CD4-positive, alpha-beta T cell treated with Interleukin-21 for 1 hour (primary cell): ENCODE measurements around the gene DIP2C.
"Not testable (repeated sequence)": the region's sequence is repeated elsewhere in the genome, so short reads cannot be mapped to it uniquely, and the experiment has no call there.

ENCODE experiments used
- DNase-seq: peaks from one replicate; pipeline ENCODE4 v3.0.0-alpha.2; 2020

Gene DIP2C

DNA sequence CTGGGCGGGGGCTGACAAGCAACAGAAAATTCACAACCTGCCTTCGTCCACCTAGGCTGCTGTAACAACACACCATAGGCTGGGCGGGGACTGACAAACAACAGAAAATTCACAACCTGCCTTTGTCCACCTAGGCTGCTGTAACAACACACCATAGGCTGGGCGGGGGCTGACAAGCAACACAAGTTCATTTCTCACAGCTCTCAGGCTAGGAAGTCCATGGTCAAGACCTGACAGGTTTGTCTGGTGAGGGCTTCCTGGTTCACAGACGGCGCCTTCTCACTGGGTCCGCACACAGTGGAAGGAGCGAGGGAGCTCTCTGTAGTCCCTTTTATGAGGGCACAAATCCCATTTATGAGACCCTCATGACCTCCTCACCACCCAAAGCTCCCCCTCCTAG lies 52.2 kb downstream of the DIP2C start:
- no peak for DNase-seq

DNA sequence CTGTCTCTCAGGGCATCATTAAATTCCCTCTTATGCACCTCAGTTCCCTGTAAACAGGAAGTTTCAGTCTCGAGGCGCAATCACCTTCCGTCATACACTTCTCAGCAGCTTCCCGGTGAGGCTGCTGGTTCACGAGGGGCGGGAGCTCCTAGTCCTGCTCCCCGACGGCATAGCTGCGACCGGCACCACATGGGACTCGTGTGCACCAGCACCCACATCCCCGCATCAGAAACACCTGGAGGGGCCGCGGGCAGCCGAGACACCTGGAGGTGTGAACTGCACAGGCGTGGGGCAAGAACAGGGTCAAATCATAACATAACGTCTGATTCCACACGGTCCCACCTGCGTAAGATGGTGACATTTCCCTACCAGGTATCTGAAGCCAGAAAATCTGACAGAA lies 52.7 kb downstream of the DIP2C start:
- DNase-seq = no peak

DNA sequence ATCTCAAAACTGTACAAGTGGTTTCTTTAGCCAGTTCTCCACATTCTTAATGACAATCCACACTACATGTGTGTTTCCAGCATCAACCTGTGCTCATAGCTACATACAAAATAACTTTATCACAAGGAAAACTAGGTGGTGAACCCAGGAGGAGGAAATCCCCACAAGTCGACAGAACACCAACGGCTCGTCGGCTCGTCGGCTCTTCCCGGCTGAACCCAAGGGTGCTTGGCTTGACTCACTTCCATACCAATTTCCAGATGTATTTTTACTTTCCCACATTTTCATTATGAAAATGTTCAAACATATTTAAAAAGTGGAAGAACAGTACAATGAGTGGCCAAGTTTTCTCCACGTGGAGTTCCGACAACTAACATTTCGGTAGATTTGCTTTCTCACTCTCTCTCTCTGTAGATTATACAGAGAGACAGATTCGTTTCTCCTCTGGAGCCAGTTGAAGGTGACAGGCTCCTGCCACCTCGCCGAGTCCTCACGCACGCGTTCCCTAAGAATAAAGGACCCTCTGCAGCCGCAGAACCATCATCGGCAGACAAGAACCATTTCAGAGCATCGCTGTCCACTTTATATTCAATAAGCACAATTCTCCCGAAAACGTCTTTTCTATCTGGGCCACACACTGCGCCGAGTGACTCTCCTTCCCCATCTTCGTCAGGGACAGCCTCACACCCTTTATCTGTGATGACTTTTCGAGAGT lies 53.3 kb downstream of the DIP2C start:
- no peak for DNase-seq

- DNase-seq = no peak
These were observed 54.2 kb downstream of the DIP2C start for GRCh38 chr10:635088-635861.

DNA sequence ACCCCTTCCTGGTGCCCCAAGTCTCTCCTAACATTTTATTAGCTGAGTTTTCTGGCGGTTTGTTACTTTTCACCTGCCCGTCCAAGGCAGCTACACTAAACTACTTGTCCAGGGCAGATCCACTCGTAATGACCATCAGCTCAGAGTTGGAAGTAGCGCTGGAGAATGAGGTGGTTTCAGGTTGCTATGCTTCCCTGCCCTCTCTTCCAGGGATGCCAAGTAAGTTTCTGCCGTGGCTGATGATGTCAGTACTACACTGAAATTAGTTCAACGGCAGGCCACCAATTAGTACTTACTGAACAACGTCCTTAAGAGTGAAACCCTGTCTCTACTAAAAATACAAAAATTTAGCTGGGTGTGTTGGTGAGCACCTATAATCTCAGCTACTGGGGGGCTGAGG lies 55.2 kb downstream of the DIP2C start:
- no peak for DNase-seq

DNA sequence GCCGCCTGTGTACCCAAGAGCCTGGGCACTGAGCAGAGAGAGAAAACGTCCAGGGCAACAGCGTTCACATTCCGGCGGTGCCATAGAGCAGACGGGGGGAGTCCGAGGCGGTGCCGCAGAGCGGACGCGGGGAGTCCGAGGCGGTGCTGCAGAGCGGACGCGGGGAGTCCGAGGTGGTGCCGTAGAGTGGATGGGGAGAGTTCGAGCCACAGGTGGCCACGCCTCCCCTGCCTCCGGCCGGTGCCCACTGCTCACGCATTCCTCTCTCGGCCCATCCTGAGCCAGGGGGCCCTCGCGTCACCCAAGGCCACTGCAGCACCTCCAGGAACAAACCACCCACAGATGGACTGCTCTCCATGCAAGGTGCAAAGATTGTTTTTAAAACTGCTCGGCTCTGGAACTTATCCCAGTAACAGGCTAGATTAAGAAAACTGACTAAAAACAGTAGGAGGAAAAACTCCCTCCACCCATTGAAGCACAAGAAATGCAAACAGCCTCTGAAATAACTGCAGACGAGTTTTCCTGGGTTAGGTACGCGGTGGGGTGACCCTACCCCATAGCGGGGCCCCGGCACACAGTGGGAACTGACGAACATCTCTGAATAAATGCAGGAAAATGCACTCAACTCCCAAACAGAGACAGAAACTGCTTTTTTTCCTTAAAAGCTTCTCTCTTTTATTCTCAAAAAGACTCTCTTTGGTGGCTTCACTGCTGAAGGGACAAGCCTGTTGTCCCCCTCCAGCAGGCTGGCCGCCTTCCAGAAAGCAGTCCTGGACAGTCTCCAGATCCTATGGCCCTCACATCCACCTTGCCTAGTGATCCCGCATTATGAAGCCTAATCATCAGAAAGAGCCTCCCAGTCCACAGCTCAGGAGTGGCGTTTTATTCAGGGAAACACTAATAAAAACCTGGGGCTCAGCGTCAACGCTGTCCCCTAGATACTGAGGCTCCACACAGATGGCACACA lies 55.9 kb downstream of the DIP2C start:
- DNase-seq = no peak

DNA sequence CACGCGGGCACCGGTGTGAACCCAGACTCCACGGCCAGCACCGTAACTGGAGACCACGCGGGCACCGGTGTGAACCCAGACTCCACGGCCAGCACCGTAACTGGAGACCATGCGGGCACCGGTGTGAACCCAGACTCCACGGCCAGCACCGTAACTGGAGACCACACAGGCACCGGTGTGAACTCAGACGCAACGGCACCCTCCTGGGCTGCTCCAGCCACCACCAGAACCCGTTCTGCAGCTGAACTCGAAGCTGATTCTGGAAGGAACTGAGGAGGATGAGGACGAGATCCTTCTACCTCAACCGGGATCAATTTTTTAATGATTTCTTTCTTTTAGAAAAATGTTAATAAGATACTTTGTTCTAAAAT lies 56.7 kb downstream of the DIP2C start:
- DNase-seq = not testable (repeated sequence)

DNA sequence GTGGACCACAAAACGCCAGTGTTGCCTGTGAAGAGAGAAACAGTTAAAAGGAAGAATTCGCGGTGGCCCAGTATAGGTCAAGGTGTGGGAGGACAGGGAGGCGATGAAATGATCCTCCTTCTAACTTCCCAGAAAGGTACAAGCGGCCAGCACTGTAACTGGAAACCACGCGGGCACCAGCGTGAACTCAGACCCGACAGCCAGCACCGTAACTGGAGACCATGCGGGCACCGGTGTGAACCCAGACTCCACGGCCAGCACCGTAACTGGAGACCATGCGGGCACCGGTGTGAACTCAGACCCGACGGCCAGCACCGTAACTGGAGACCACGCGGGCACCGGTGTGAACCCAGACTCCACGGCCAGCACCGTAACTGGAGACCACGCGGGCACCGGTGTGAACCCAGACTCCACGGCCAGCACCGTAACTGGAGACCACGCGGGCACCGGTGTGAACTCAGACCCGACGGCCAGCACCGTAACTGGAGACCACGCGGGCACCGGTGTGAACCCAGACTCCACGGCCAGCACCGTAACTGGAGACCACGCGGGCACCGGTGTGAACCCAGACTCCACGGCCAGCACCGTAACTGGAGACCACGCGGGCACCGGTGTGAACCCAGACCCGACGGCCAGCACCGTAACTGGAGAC lies 57.2 kb downstream of the DIP2C start:
- DNase-seq = not testable (repeated sequence)

DNA sequence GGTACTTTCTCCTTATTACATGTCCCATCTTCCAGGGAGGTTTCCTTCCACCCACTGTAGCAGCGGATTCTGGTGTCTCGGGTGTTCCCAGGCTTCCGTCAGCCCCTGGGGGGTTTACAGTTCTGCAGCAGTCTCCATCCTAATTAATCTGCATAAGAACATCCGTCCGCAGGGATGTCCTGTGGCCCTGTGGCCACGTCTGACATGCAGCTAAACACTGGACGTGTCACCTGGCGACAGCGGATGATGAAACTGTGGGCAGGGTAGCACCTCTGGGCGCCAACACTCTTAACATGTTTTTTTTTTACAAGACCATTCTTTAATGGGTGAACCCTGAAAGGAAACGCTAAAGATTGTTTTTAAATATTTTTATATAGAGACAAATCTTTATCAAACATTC lies 58.2 kb downstream of the DIP2C start:
- no peak for DNase-seq

DNA sequence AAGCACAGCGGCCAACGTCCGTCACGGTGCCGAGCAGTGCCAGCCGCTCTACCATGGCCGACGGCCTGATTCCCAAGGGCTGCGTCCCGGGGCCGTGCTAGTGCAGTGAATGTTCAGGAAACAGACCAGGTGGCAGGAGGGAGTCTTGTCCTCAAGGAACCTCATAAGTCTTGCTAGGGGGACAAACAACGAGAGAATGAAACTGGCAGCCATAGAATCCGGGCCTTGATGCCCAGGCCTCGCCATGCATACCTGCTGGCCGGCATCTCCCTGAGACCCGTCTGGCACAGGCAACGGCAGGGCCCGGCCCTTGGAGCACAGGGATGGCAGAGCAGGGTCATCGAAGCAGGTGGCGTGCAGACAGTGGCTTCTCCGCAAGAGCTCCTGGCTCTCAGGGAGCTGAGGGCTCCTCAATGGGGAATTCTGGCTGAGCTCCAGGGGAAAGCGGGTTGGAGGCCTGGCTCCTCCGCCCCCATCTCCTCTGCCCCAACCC lies 58.8 kb downstream of the DIP2C start:
- no peak for DNase-seq

- DNase-seq = no peak
These were observed 60.1 kb downstream of the DIP2C start for GRCh38 chr10:629186-629998.

- DNase-seq = no peak
These were observed 61.0 kb downstream of the DIP2C start for GRCh38 chr10:628386-629045.

DNA sequence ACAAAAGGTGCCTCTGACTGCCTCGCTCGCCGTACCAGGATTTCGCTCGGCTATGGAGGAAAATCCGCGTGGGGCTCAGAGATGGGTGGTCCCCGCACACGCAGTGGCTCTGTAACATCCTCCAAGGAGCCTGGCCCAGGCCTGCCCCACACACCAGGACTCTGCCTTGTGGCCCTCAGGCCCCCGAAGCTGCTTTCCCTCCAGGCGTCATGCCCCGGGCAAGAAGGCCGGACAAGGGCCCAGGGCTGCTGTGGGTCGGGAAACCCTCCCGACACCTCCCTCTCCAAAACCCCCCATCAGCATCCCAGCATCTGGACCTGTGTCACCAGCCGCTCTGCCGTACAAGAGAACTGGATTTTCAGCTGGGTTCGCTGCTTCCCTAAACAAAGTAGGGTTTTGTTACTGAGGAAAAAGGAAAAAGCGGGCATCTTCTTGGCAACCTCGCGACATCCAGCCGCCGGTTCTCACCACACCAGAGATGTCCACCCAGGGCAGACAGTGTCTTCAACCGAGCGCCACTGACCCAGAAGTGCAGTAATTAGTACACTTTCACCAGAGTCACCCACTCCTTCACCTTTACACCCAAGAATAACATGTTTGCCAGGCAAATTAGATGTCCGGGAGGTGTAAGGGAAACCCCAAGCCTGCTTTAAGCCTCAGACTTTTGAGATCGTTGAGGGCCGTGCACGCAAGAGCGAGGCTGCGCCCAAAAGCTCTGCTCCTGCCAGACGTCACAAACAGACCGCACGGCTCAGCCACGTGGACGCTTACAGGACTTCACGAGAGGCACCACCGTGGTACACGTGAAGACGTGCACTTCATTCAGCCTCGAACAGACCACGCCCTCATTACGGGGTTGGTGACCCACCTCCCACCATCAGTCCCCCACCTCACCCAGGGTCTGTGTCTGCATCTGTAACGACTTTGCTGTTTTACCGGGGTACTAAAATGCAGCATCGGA lies 62.2 kb downstream of the DIP2C start:
- DNase-seq = no peak

- DNase-seq = no peak
These were observed 63.4 kb downstream of the DIP2C start for GRCh38 chr10:625751-626711.

GRCh38 chr10:625333-625696 lies 64.2 kb downstream of the DIP2C start:
- no peak for DNase-seq

DNA sequence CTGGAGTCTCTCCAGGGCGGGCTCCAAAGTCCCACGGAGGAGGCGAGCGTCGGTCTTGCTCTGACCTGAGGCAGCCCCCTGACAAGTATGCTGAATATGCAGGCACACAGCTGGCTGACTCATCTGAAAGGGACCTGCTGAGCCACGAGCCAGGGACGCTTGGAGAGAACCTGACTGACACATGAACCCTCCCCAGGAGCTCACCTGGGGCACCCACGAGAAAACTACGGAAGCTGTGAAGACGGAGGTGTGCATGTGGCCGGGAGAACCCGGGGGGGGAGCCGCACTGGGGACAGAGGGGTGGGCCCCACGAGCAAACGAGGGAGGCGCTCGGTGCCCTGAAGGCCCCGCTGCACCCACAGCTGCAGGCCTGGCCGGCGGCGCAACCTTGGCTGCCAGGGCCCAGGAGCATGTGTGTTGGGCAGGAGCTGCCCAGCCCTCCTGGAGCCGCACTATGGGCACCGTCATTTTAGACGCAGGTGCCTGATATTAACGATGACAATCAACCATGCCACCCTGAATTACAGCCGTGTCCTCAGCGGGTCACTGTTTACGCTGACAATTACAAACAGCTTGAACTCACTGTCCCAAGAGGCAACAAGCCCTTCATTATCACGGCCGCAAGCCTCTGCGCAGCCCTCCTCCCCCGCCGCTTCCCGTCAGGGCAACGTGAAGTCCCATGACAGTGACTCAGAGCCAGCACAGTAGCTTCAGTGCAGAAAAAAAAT lies 64.7 kb downstream of the DIP2C start:
- no peak for DNase-seq

DNA sequence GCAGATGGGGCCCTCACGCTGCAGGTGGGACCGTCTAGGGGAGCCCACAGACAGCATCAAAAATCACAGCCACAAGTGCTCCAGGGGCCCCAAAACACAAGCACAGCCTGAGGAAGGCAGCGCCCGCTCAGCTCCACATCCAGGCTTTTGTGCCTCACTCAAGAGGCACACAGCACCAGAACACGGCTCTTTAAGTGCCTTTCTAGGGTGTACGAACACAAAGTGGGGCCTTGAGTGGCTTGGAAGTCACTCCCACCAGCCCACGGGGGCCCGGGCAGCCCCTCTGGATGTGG lies 65.2 kb downstream of the DIP2C start:
- DNase-seq = no peak
